ENCODE measurements around the gene MALT1.
"Not testable (repeated sequence)": the region's sequence is repeated elsewhere in the genome, so short reads cannot be mapped to it uniquely, and the experiment has no call there.

The MALT1 gene

DNA sequence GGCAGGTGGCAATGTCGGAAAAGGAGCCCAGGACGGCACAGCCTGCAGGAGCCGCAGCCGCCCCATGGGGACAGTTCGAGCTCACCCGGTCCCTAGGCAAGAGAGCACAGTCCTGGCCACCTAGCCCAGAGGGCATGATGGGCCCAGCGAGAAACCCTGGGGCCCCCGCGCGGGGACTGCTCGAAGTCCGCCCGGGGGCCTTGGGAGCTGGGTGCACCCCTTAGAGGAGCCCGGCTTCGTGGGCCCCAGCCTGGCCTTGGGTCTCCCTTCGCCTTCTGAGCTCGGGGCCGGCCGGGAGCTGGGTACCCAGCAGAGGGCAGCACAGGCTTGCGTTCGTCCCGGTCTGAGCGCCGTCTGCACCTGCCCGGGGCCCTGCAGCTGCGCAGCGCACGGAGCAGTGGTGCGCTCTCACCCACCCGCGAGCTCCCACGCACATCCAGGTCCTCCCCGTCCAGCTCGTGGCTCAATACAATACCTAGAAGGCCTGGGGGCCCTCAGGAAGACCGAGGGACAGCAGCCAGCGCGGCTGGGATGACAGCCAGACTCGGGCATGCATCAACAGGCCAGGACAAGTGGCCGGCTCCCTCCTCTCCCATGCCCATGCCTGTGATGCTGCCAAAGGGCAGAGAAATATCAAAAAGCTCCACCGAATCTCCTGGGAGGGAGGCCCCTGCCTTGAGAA lies 97.2 kb downstream of the MALT1 start:
- peak; percentile 38 to 59 for DNase-seq (ENCODE audit: low read depth in 1 of 2, low spot score in 1 of 2)

DNA sequence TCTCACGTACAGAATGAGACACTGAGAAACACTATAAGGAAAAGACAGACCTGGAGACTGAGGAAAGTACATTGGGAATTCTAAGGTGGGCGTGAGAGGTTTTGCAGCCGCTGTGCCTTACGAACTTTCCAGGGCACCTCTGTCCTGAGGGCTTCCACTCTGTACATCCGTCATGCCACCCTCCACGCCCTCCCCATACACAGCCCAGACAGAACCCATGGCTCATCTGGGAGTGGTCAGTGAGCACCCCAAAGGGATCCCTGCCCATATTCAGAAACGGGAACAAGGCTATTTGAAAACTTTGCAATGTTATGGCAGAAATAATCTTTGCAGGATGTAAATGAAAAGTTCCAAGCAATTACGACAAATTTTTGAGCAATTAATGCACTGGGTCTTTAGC lies 98.1 kb downstream of the MALT1 start:
- no peak for DNase-seq (ENCODE audit: low read depth in 1 of 2, low spot score in 1 of 2)

DNA sequence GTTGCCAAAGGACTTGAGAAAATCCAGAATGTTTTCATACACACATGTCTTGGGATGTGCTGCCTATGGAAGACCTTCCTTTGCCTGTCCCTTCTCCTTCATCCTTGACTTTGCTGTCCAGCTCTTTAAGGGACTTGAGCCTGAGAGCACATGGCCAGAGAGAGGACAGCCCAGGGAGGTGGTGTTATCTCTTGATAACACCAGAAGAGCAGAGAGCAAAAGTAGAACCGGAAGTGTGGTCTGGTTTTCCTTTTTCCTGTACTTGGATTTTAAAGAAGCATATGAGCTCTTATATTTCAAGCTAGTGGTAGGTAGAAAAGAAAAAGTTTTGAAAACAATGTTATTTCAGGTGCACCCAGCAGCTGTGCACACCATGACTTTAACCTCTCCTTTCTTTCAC lies 99.3 kb downstream of the MALT1 start:
- no peak for DNase-seq (ENCODE audit: low read depth in 1 of 2, low spot score in 1 of 2)

DNA sequence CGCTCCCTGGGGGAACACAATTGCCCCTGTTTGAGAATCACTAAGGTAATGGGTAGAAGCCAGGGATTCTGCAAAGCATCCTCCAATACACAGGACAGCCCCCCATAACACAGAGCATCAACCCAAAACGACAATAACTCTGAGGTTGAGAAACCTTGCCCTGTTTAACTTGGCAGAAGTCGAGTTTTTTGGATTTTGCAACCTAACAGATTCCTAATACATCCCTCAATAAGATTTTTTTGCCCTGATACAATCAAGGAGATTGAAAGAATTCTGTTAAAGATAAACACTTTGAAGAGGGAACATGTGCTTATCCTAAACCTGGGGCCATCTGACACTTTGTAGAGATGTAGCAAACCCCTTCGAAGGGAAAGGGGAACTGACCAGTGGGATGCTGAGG lies 100.9 kb downstream of the MALT1 start:
- DNase-seq (ENCODE audit: low read depth in 1 of 2, low spot score in 1 of 2) = no peak

DNA sequence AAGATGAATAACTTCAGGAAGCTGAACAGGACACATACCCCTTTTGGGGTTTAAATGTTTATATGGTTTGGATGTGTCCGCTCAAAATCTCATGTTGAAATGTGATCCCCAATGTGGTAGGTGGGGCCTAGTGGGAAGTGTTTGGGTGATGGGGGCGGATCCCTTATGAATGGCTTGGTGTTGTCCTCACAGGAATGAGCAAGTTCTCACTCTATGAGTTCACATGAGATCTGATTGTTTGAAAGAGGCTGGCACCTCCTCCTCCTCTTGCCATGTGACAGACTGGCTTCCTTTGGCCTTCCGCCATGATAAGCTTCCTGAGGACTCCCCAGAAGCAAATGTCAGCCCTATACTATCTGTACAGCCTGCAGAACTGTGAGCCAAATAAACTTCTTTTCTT lies 104.8 kb downstream of the MALT1 start:
- DNase-seq (ENCODE audit: low read depth in 1 of 2, low spot score in 1 of 2) = no peak

DNA sequence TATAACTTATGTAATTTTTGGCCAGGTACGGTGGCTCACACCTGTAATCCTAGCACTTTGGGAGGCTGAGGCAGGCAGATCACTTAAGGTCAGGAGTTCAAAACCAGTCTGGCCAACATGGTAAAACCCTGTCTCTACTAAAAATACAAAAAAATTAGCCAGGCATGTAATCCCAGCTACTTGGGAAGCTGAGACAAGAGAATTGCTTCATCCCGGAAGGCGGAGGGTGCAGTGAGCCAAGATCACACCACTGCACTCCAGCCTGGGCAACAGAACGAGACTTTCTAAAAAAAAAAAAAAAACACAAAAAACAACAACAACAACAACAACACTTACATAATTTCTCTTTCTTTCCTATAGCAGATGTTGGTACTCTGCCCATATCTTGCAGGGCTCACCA lies 105.3 kb downstream of the MALT1 start:
- not testable (repeated sequence) for DNase-seq (ENCODE audit: low read depth in 1 of 2, low spot score in 1 of 2)

DNA sequence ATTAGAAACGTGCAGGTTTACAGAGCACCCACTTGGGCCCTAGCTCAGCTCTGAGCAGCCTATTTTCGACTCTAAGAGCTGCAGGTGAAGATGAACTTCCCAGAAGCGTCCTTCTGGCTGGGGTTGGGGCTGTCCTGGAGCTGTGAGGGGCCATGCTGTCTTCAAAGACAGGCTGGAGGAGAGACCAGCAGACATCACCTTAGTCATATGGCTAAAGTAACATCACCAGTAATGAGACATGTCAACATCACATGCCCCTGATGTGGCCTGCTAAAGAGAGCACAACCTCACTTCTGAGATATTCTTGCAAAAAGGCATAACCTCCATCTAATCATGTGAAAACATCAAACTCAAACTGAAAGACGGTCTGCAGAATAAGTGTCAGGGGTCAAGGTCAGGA lies 106.2 kb downstream of the MALT1 start:
- DNase-seq (ENCODE audit: low read depth in 1 of 2, low spot score in 1 of 2) = no peak

DNA sequence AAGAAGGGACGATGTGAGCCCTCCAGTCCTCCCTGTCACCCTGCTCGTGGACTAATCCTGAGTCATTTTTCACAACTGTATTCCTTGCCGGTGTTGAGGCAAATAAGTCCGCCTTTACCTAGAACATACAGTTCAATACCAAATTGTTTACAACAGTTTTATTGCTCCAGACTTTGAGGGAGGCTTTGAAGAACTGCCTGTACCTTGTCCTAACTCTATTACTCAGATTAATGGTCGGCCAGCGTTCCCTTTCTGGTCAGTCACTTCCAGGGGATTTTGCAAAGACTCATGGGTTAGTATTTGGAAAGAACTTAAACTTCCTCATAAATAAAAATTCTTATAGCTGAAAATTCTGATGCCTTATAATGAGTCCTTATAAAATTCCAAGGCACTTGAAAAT lies 108.3 kb downstream of the MALT1 start:
- no peak for DNase-seq (ENCODE audit: low read depth in 1 of 2, low spot score in 1 of 2)

DNA sequence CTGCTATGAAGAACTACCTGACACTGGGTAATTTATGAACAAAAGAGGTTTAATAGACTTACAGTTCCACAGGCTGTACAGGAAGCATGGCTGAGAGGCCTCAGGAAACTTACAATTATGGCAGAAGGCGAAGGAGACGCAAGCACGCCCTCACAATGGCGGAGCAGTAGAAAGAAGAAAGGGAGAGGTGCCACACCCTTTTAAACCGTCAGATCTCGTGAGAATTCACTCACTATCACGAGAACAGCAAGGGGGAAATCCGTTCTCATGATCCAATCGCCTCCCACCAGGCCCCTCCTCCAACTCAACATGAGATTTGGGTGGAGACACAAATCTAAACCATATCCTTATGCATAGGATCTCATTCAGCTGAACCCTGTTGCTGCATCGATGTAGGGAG lies 108.8 kb downstream of the MALT1 start:
- DNase-seq (ENCODE audit: low read depth in 1 of 2, low spot score in 1 of 2) = no peak

DNA sequence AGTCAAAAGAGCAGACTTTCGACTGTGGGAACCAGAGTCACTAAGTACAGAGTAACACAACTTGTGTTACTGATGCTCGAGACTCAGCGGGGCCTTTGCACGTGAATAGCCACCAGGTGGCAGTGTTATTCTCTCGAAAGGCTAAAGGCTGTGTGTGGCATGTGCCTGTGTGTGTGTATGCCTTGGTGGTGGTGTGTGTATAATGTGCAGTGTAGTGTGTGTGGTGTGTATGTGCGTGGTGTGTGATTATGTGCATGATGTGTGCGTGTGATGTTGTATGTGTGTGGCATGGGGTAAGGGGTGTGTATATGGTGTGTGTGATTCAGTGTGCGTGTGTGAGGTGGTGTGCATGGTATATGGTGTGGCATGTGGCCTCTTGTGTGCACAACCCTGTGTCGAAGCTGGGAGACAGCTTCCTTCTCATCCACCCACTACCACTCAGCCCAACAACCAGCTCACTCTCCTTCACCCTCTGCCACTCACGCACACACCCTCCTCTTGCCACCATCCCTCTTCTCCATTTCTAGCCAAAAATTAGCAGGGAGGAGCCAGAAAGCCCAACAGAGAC lies 110.4 kb downstream of the MALT1 start:
- DNase-seq (ENCODE audit: low read depth in 1 of 2, low spot score in 1 of 2) = peak; percentile 37 to 46

DNA sequence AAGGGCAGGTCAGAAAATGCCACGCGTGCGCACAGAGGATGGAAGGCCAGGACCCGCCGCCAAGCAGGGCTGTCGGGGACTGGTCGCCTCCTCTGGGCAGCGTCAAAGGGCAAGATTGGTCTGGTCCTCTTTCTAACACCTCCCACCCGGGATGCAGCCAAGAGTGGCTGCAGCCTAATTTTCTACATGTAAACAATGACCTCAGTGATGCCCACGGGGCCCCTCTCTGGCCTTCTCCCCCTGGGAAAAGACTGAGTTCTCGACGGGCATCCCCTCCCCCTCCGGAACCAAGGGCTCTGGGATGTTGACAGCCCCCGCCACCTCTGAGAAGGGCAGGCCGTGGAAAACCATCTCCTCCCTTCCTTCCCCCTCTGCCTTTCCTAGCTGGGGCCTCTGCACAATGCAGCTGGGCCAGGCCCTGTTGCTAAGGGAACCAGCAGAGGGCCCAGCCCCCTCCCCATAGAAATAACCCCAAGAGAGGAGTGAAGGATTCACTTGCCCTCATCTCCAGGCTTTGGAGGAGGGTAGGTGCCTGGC lies 113.4 kb downstream of the MALT1 start:
- no peak for DNase-seq (ENCODE audit: low read depth in 1 of 2, low spot score in 1 of 2)

DNA sequence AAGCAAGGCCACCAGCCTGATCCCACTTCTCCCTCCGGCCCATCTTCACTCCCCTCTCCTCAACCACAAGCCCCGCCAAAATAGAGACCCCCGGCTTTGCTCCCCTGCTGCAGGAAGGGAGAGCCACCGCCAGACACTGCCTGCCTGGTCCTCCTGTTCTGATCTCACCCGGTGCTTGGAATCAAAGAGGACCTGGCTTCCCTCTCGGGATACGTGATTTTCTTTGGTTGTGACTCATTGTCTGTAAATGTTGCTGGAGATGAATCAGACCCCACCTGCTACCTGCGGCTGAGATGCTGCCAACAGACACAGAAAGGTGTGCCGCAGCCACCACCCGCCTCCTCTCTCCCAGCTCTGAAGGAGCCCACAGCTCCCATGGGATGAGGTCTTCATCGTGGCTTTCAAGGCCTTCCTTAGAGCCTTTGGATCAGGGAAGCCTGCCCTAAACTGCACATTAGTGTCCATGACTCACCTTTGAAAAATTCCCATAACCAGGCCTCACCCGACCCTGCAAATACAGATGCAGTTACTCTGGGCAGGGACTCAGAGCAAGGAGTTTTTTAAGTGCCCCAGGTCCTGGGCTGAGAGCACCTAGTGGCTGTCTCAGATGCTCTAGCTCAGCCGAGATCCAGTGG lies 114.0 kb downstream of the MALT1 start:
- DNase-seq (ENCODE audit: low read depth in 1 of 2, low spot score in 1 of 2) = no peak

DNA sequence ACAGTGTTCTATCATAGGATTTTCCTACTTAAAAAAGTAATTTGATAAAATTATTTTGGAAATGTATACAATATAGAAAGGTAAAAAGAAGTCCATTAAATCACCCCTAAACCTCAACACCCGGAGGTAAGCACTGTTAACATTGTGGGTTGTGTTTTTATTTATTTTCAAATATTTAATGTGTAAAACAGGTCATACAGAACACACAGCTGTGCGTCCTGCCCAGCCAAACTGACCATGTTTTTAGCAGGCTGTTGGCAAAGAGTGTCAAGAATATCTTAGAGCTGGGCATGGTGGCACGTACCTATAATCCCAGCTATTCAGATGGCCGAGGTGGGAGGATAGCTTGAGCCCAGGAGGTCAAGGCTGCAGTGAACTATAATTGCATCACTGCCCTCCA lies 114.6 kb downstream of the MALT1 start:
- DNase-seq (ENCODE audit: low read depth in 1 of 2, low spot score in 1 of 2) = no peak

DNA sequence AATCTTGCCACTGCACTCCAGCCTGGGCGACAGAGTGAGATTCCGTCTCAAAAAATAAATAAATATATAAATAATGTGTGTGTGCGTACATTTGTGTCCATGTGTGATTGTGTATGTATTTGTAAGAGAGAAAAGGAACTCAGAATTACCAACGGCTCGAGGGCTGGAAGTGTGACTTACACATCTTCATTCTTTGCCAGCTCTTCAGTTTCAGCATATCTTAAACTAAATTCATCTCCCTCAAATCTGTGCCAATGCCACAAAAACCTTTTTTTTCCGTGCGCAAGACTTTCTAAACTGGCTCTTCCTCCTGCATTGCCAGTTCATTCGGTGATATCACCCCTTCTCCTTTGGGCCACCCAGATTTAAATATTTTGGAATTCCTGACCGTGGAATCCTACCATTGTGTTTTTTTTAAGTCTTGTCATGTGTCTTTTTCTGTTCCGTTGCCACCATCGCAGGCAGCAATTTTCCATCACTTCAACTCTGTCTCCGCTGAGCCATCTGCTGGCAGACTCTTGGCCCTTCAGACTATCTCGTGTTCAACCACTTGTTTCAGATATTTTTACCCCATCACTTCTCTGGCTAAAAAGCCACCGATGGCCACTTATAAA lies 116.4 kb downstream of the MALT1 start:
- DNase-seq (ENCODE audit: low read depth in 1 of 2, low spot score in 1 of 2) = no peak

DNA sequence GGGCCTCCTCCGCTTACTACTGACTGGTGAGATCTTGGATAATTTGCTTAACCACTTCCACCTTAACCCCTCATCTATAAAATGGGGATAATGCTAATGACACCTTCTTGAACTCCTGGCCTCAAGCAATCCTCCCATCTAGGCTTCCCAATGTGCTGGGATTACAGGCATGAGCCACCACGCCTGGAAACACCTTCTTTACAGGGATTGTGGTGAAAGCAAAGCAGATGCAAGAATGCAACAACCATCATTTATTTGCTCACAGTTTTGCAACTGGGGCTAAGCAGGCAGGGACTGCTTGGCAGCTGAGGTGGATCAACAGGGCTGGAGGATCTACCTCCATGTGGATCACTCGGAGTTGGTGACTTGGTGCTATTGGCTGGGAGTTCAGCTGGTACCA lies 117.2 kb downstream of the MALT1 start:
- no peak for DNase-seq (ENCODE audit: low read depth in 1 of 2, low spot score in 1 of 2)

DNA sequence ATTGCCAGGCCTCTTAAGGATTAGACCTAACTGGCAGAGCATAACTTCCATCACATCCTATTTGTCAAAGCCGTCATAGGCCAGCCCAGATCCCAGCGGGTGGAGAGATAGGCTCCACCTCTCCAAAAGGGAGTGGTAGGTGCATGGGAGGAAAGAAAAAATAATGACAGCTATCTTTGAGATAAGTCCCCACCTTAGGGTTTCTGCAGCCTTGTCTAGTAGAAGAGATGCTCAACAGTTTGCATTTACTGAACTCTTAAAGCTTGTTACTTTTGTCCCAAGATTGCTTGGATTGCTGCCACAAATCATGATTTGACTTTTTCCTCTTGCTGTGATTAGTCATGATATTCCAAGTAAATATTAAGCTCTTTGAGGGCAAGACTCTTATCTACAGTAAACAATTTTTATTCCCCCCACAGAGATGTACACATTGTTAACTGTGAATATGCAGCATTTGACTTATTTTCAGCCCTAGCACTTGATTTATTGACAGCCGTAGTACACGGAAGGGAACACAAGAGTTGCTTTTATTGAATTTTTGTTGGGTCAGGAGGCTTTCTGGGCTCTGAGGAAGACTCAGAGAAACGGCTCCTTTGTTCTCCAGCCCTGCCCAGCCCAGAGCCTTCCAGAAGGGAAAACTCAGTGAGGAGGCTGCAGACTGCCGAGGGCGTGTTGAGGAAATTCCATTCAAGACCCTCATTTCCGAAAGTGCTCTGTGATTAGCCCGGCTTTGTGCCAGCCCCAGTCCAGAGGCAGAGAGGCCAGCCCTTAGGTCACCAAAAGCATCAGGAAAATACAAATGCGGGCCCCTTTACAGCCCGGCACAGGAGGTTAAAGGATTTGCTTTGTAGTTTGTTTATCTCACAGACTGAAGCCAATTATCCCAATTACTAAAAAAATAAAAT lies 118.0 kb downstream of the MALT1 start:
- DNase-seq (ENCODE audit: low read depth in 1 of 2, low spot score in 1 of 2) = no peak

DNA sequence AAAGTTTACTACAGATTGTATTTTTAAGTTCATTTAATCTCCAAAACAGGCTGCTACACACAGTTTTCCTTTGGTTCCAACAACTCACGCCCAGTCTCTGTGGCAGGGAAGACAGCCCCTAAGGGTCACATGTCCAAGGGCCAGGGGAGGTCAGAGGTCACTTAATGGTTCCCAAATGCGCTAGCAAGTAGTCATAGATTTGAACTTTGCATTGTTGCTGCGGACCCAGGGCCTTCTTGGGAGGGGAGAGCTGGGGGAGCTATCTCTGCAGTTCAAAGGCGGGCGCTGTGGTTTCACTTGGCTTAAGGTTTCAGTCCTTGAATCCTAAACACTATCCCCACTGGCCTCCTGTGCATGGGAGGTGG lies 118.6 kb downstream of the MALT1 start:
- DNase-seq (ENCODE audit: low read depth in 1 of 2, low spot score in 1 of 2) = no peak

DNA sequence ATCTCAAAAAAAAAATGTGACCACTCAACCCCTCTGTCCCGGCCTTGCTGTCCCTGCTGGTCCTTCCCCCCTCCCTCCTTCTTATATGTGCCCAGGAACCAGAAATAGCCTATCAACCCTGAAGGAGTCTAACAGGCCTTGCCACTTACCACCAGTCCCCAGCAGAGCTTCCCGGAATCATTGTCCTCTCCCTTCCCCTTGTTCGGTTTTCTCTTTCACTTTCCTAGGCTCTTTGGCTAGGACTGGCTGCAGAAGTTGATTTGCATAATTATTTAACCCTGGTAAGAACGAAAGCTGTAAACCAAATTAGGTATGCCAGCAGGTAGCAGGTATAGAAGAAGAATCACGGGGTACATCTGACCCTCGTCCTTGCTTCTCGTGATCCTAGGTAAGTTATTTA lies 120.8 kb downstream of the MALT1 start:
- no peak for DNase-seq (ENCODE audit: low read depth in 1 of 2, low spot score in 1 of 2)

DNA sequence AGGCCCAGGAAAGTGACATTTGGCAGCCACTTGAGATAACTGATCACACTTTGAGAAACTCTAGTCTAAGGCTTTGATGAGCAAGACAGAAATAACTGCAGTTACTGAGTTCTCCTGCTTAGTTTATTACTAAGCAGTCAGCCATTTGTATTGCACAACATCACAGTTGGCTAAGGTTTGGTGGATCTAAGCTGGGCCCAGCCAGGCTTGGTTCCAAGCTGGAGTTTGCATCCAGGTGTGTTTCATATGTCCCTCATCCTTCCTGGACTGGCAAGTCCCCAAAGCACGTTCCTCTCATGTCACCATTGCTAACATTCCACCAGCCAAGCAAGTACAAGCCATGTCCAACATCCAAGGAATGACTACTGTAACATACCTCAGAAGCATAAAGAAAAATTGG lies 122.1 kb downstream of the MALT1 start:
- DNase-seq (ENCODE audit: low read depth in 1 of 2, low spot score in 1 of 2) = no peak

DNA sequence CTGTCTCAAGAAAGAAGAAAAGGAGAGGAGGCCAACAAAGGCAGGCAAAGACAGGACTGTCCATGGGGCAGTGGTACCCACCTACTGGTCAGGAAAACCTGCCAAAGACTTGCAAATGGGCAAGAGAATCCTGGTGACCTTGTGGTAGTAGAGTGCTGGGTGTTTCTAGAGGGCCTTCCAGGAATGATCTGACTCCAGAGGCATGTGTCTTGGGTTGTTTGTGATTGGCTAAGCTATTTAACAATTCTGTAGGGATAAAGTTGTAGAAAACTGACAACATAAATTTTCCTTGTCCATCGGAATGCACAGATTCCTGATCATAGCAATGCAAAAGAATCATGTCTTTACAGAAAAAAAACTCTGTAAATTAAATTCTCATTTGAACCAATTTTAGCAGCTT lies 125.0 kb downstream of the MALT1 start:
- no peak for DNase-seq (ENCODE audit: low read depth in 1 of 2, low spot score in 1 of 2)

DNA sequence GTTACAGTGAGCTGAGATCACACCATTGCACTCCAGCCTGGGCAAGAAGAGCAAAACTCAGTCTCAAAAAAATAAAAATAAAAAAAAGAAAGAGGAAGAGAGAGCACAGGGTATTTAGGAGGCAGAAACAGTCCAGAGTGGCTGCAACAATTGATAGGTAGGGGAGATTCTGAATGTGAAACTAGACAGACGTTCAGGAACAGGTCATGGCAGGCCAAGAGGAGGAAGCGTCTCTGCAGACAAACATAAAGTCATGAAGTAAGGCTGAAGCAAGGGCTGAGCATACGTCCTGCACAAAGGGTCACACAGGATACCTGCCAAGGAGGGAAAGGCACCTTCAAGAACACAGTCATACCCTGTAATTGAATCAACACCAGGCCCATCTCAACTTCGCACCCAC lies 129.3 kb downstream of the MALT1 start:
- no peak for DNase-seq (ENCODE audit: low read depth in 1 of 2, low spot score in 1 of 2)
